Lung (tissue), 12 donors: ENCODE measurements around the gene NAT14. TPM values are rescaled to one million over a fixed set of nuclear protein-coding genes. Genes with fewer than 3 reads are reported as not detected.

Experiments
- ATAC-seq: fragments of 200-7000 bp; cut with Tn5 transposase; one replicate; pipeline ENCODE4 v1.9.1; 2020; ENCODE audit warnings: moderate number of reproducible peaks; ENCODE audit not compliant: insufficient read depth, low FRiP score
- DNase-seq, 3 donors: peaks; one replicate each; pipeline ENCODE4 v3.0.0-alpha.2; 2013 to 2017
- H3K27ac ChIP-seq, 2 donors: one replicate each; pipeline ENCODE4 v1.5.1; 2013; ENCODE audit warnings: mild to moderate bottlenecking in 2 of 2, moderate library complexity in 2 of 2, control low read depth in 1 of 2, inconsistent platforms in 1 of 2, low read depth in 1 of 2, low read length in 1 of 2
- H3K27me3 ChIP-seq, 3 donors: one replicate each; pipeline ENCODE4 v1.5.1; 2013; ENCODE audit warnings: low read length in 2 of 3; ENCODE audit not compliant: control insufficient read depth in 3 of 3, insufficient read depth in 3 of 3
- H3K36me3 ChIP-seq, 4 donors: one replicate each; pipeline ENCODE4 v1.5.1; 2013; ENCODE audit warnings: low read length in 4 of 4, mild to moderate bottlenecking in 1 of 4, moderate library complexity in 1 of 4; ENCODE audit not compliant: control insufficient read depth in 4 of 4, insufficient read depth in 4 of 4
- H3K4me1 ChIP-seq, 5 donors: one replicate each; pipeline ENCODE4 v1.5.1; 2013; ENCODE audit warnings: low read length in 5 of 5, mild to moderate bottlenecking in 2 of 5, moderate library complexity in 1 of 5; ENCODE audit not compliant: control insufficient read depth in 5 of 5, insufficient read depth in 5 of 5
- H3K4me3 ChIP-seq: one replicate; pipeline ENCODE4 v1.5.1; 2013; ENCODE audit warnings: mild to moderate bottlenecking, control low read depth, moderate library complexity
- H3K9ac ChIP-seq, 2 donors: one replicate each; pipeline ENCODE4 v1.5.1; 2013; ENCODE audit warnings: low read length in 2 of 2, control low read depth in 1 of 2; ENCODE audit not compliant: insufficient read depth in 1 of 2
- H3K9me3 ChIP-seq, 4 donors: one replicate each; pipeline ENCODE4 v1.5.1; 2013; ENCODE audit warnings: low read length in 3 of 4, mild to moderate bottlenecking in 1 of 4, moderate library complexity in 1 of 4; ENCODE audit not compliant: control insufficient read depth in 4 of 4, insufficient read depth in 3 of 4
- CTCF ChIP-seq: IDR thresholded peaks from 2 replicates; pipeline ENCODE4 v1.5.1; 2012; ENCODE audit warnings: mild to moderate bottlenecking; ENCODE audit errors: control extremely low read depth, extremely low read depth
- WGBS, 2 donors: extraction: QIAGEN DNeasy Blood & Tissue Kit; methylation state at CpG; one replicate each; pipeline ENCODE4 v1.1.7; 2013; 5-methylcytosine and 5-hydroxymethylcytosine counted together
- polyA plus RNA-seq, 2 donors: library from polyadenylated mRNA; stranded (reverse); fragments of 200-250 nt; gene quantifications; one replicate each; pipeline ENCODE4 v1.2.1, GENCODE V29; 2013
- total RNA-seq, 2 donors: library from RNA; depleted of rRNA in 1 of 2; stranded (reverse); fragments of >200 nt in 1 of 2; gene quantifications; one replicate each; pipeline ENCODE4 v1.2.1, GENCODE V29; 2014 to 2021
- donor health status: control.
- donor health status: control.
- donor health status: Bipolar disorder and iron deficiency.
- donor health status: healthy.
- donor health status: DM: yes; HTN: yes; CAD: no.

The NAT14 gene
- total and polyA plus RNA-seq, 4 donors = 17.7 to 46.2 (median 33.2) TPM

DNA sequence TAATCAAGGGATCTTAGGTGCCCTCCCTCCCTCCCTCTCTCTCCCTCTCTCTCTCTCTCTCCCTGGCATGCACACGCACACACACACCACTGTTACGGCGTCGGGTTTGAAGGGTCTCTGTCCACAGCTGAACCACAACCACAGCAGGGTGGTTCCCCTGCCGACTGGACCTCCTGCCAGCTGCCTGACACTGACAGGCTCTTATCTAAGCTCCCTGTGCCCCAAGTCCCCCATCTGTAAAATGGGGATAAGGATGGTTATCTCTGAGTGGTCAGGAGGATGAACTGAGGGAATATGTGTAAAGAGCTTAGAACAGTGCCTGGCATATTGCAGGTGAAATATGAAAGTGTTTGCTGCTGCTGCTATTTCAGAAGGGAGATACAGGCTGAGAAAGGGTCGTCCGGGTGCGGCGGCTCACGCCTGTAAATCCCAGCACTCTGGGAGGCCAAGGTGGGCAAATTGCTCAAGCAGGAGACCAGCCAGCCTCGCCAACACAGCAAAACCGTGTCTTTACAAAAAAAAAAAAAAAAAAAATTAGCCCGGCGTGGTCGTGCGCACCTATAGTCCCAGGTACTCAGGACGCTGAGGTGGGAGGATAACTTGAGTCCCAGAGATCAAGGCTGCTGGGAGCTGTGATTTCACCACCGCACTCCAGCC, 41.0 kb upstream of the NAT14 start:
- DNase-seq (no peak), ATAC-seq (no peak)
- Histone ChIP-seq H3K27me3 (peaks cover 12 to 79% (median 50%) of the 10 kb centered on the region in 3 donors), H3K27ac (no peak overlapping the region), H3K9ac (no peak overlapping the region), H3K36me3 (no peaks in the 10 kb centered on the region), H3K9me3 (peaks cover 0 to 9% (median 0%) of the 10 kb centered on the region in 4 donors), H3K4me3 (no peak overlapping the region), H3K4me1 (peaks cover 0 to 11% (median 0%) of the 10 kb centered on the region in 5 donors)
- no peak for TF ChIP-seq CTCF
- WGBS, 2 donors = 34 to 37% methylated on average over 18 of the region's 18 CpGs

DNA sequence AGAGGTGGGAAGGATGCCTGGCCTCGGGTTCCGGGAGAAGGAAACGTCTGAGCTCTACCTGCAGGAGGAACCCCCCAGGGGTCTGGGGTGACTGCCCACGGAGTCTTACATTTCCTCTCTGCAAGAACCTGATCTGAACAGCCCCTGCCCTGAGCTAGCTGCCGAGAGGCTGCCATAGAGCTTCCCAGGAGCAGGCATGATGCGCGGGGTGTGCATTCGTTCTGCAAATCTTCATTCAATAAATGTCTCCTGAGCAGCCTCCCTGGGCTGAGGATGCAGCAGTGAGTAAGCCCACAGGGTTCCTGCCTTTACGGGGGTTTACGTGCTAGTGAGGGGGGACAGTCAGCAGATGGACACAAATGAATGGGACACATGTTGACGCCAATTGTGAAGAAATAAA, 40.3 kb upstream of the NAT14 start:
- WGBS, 2 donors = 42 to 47% methylated on average over 11 of the region's 11 CpGs
- H3K27ac ChIP-seq = no peak overlapping the region
- no peak for DNase-seq
- no peak for ATAC-seq
- peaks cover 12 to 80% (median 49%) of the 10 kb centered on the region in 3 donors for H3K27me3 ChIP-seq
- no peak for TF ChIP-seq CTCF
- peaks cover 0 to 8% (median 0%) of the 10 kb centered on the region in 4 donors for H3K9me3 ChIP-seq
- H3K36me3 ChIP-seq = no peaks in the 10 kb centered on the region
- no peak overlapping the region for H3K9ac ChIP-seq
- no peak overlapping the region for H3K4me3 ChIP-seq
- peaks cover 0 to 11% (median 0%) of the 10 kb centered on the region in 5 donors for H3K4me1 ChIP-seq

- H3K27me3 ChIP-seq = peaks cover 4 to 78% (median 40%) of the 10 kb centered on the region in 3 donors
- no peak for DNase-seq
- peaks cover 0 to 4% (median 0%) of the 10 kb centered on the region in 5 donors for H3K4me1 ChIP-seq
- ATAC-seq = no peak
- no peak for TF ChIP-seq CTCF
- no peaks in the 10 kb centered on the region for H3K36me3 ChIP-seq
- no peak overlapping the region for H3K27ac ChIP-seq
- no peak overlapping the region for H3K4me3 ChIP-seq
- H3K9me3 ChIP-seq = peaks cover 0 to 5% (median 0%) of the 10 kb centered on the region in 4 donors
- H3K9ac ChIP-seq = no peak overlapping the region
- 62 to 67% methylated on average over 8 of the region's 8 CpGs for WGBS, 2 donors
Measured at GRCh38 chr19:55446060-55446459, 38.9 kb upstream of the NAT14 start.
